GM21529 (cell line): ENCODE measurements around the gene TMEM14A.
"Not testable (repeated sequence)": the region's sequence is repeated elsewhere in the genome, so short reads cannot be mapped to it uniquely, and the experiment has no call there.

Experiments
- ATAC-seq: cut with Tn5 transposase; IDR thresholded peaks from one replicate; pipeline ENCODE4 v1.9.1; 2021; ENCODE audit not compliant: unreplicated experiment

TMEM14A gene

GRCh38 chr6:52694404-52694803 lies 23.5 kb downstream of the TMEM14A start:
- no peak for ATAC-seq

- ATAC-seq: no peak
Measured at GRCh38 chr6:52696418-52696817, 25.5 kb downstream of the TMEM14A start.

GRCh38 chr6:52697903-52698302 lies 27.0 kb downstream of the TMEM14A start:
- ATAC-seq: no peak

- no peak for ATAC-seq
Measured at GRCh38 chr6:52704060-52704459, 33.1 kb downstream of the TMEM14A start.

- ATAC-seq: not testable (repeated sequence)
Measured at GRCh38 chr6:52704781-52705502, 34.0 kb downstream of the TMEM14A start.

- ATAC-seq: no peak
Measured at GRCh38 chr6:52706001-52706400, 35.1 kb downstream of the TMEM14A start.

- ATAC-seq: no peak
Measured at GRCh38 chr6:52707963-52708680, 37.2 kb downstream of the TMEM14A start.

- ATAC-seq: no peak
Measured at GRCh38 chr6:52712136-52712535, 41.2 kb downstream of the TMEM14A start.

- ATAC-seq: not testable (repeated sequence)
Measured at GRCh38 chr6:52714761-52715160, 43.8 kb downstream of the TMEM14A start.

GRCh38 chr6:52718550-52718949 lies 47.6 kb downstream of the TMEM14A start:
- ATAC-seq: no peak

GRCh38 chr6:52720321-52720720 lies 49.4 kb downstream of the TMEM14A start:
- ATAC-seq: no peak

GRCh38 chr6:52724042-52724405 lies 53.1 kb downstream of the TMEM14A start:
- peak; percentile 4 for ATAC-seq

GRCh38 chr6:52724406-52725121 lies 53.7 kb downstream of the TMEM14A start:
- peak; percentile 99 for ATAC-seq

- ATAC-seq: no peak
Measured at GRCh38 chr6:52725143-52725534, 54.2 kb downstream of the TMEM14A start.

- no peak for ATAC-seq
Measured at GRCh38 chr6:52725535-52726192, 54.8 kb downstream of the TMEM14A start.

- no peak for ATAC-seq
Measured at GRCh38 chr6:52726193-52726542, 55.3 kb downstream of the TMEM14A start.

GRCh38 chr6:52726741-52727535 lies 56.0 kb downstream of the TMEM14A start:
- ATAC-seq: no peak

- ATAC-seq: no peak
Measured at GRCh38 chr6:52727908-52728307, 57.0 kb downstream of the TMEM14A start.

- ATAC-seq: no peak
Measured at GRCh38 chr6:52728394-52728793, 57.5 kb downstream of the TMEM14A start.

- no peak for ATAC-seq
Measured at GRCh38 chr6:52729576-52729975, 58.7 kb downstream of the TMEM14A start.

- no peak for ATAC-seq
Measured at GRCh38 chr6:52731719-52732118, 60.8 kb downstream of the TMEM14A start.
